Esophagus squamous epithelium (tissue), 5 donors: ENCODE results near the gene ZBTB14. TPM values are rescaled to one million over a fixed set of nuclear protein-coding genes. Genes with fewer than 3 reads are reported as not detected.

ENCODE experiments used
- DNase-seq: peaks from one replicate; lab custom pipeline; 2025; lab: John Stamatoyannopoulos, UW
- H3K27ac ChIP-seq, 4 donors: fragments of 200-600 bp; sonication (generic); one replicate each; pipeline ENCODE4 v1.5.1; 2016 to 2019; ENCODE audit warnings: mild to moderate bottlenecking in 1 of 4
- H3K27me3 ChIP-seq, 4 donors: fragments of 200-600 bp; sonication (generic); 1 replicate in 3 of 4; 2 replicates in 1 of 4; pipeline versions ENCODE4 v1.5.1 to v1.6.0; 2017 to 2021; ENCODE audit warnings: antibody characterized with exemption in 1 of 4
- H3K36me3 ChIP-seq, 3 donors: fragments of 200-600 bp; sonication (generic); one replicate each; pipeline ENCODE4 v1.5.1; 2016 to 2019
- H3K4me1 ChIP-seq, 3 donors: fragments of 200-600 bp; sonication (generic); one replicate each; pipeline ENCODE4 v1.5.1; 2017 to 2019
- H3K4me3 ChIP-seq, 4 donors: fragments of 200-600 bp; sonication (generic); 1 replicate in 3 of 4; 2 replicates in 1 of 4; pipeline ENCODE4 v1.5.1; 2016 to 2019; ENCODE audit warnings: mild to moderate bottlenecking in 2 of 4, moderate library complexity in 1 of 4
- H3K9me3 ChIP-seq, 3 donors: fragments of 200-600 bp; sonication (generic); one replicate each; pipeline ENCODE4 v1.5.1; 2016 to 2019
- POLR2A ChIP-seq, 4 donors: fragments of 450-650 bp; IDR thresholded peaks; one replicate each; pipeline ENCODE4 v1.6.1; 2017; ENCODE audit warnings: antibody characterized with exemption in 4 of 4, mild to moderate bottlenecking in 4 of 4, moderate library complexity in 3 of 4
- WGBS, 2 donors: methylation state at CpG; one replicate each; pipeline ENCODE4 v1.1.5; 2018; 5-methylcytosine and 5-hydroxymethylcytosine counted together
- intact Hi-C: fragments of 100-400 bp; cut with DNase I; formaldehyde crosslinking; loops from one replicate; pipeline ENCODE4 v1.15.0; 2022
- total RNA-seq, 4 donors: library from RNA; depleted of rRNA; stranded (reverse); fragments of >200 nt; gene quantifications; one replicate each; pipeline ENCODE4 v1.1.0, GENCODE V29; 2016
- TF ChIP-seq, protein P1 (sequence below), 6 experiments: fragments of 450-650 bp in 4 of 6; fragments of 200-600 bp in 2 of 6; sonication (generic) in 2 of 6; IDR thresholded peaks; one replicate each; pipeline ENCODE4 v1.5.1; 2016 to 2019; ENCODE audit warnings: antibody characterized with exemption in 6 of 6, mild to moderate bottlenecking in 4 of 6, moderate library complexity in 4 of 6
- donor health status: DM: yes; HTN: yes; CAD: no.

The ZBTB14 gene
- total RNA-seq, 4 donors from 2014 or later = 4.4 to 10.2 (median 8.0) TPM

- H3K4me1 ChIP-seq = no peaks in the 10 kb centered on the region
- no peak for DNase-seq
- intact Hi-C loops = no loop called here
Observed at GRCh38 chr18:5253910-5254309, 41.6 kb downstream of the ZBTB14 start.

GRCh38 chr18:5251117-5251516 lies 44.4 kb downstream of the ZBTB14 start:
- H3K9me3 ChIP-seq = no peaks in the 10 kb centered on the region
- no peaks in the 10 kb centered on the region for H3K27me3 ChIP-seq
- no peak for TF ChIP-seq POLR2A (IDR thresholded peaks at IDR 0.05)
- TF ChIP-seq, protein P1, sequence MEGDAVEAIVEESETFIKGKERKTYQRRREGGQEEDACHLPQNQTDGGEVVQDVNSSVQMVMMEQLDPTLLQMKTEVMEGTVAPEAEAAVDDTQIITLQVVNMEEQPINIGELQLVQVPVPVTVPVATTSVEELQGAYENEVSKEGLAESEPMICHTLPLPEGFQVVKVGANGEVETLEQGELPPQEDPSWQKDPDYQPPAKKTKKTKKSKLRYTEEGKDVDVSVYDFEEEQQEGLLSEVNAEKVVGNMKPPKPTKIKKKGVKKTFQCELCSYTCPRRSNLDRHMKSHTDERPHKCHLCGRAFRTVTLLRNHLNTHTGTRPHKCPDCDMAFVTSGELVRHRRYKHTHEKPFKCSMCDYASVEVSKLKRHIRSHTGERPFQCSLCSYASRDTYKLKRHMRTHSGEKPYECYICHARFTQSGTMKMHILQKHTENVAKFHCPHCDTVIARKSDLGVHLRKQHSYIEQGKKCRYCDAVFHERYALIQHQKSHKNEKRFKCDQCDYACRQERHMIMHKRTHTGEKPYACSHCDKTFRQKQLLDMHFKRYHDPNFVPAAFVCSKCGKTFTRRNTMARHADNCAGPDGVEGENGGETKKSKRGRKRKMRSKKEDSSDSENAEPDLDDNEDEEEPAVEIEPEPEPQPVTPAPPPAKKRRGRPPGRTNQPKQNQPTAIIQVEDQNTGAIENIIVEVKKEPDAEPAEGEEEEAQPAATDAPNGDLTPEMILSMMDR (IDR thresholded peaks at IDR 0.05) = no peak
- no peak for DNase-seq
- H3K4me1 ChIP-seq = no peaks in the 10 kb centered on the region
- intact Hi-C loops = no loop called here
- no peaks in the 10 kb centered on the region for H3K36me3 ChIP-seq
- no peak overlapping the region for H3K4me3 ChIP-seq
- 80 to 86% methylated on average over 6 of the region's 6 CpGs for WGBS, 2 donors
- H3K27ac ChIP-seq = no peak overlapping the region

More at GRCh38 chr18:5253910-5254309, 41.6 kb downstream of the ZBTB14 start:
- Histone ChIP-seq H3K27ac (no peak overlapping the region), H3K4me3 (no peak overlapping the region), H3K36me3 (no peaks in the 10 kb centered on the region), H3K9me3 (no peaks in the 10 kb centered on the region), H3K27me3 (no peaks in the 10 kb centered on the region)
- WGBS, 2 donors = 68 to 78% methylated on average over 2 of the region's 2 CpGs
- TF ChIP-seq, protein P1 (IDR thresholded peaks at IDR 0.05) = no peak
- no peak for TF ChIP-seq POLR2A (IDR thresholded peaks at IDR 0.05)

- intact Hi-C loops = no loop called here
- Histone ChIP-seq H3K9me3 (no peaks in the 10 kb centered on the region), H3K4me1 (no peaks in the 10 kb centered on the region), H3K27ac (no peak overlapping the region), H3K27me3 (no peaks in the 10 kb centered on the region), H3K36me3 (no peaks in the 10 kb centered on the region), H3K4me3 (no peak overlapping the region)
- no peak for DNase-seq
- no peak for TF ChIP-seq POLR2A (IDR thresholded peaks at IDR 0.05)
- TF ChIP-seq, protein P1 (IDR thresholded peaks at IDR 0.05) = no peak
Observed at GRCh38 chr18:5250603-5251002, 44.9 kb downstream of the ZBTB14 start.

DNA sequence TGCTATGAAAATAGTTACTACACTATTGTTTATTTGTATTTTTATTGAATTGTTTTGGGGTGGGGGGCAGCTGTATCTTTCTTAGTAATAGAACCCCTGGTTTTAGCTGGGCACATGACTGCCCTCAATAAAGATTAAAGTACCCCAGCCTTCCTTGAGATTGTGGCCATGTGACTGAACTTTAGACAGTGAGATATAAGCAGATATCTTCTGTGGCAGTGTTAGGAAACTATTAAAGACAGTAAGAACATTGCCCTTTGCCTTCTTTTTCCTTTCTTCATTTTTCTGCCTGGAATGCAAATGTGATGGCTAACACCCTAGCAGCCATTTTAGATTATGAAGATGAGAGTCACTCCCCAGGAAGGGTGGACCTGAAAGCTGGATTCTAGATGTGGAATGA lies 50.6 kb downstream of the ZBTB14 start:
- no peaks in the 10 kb centered on the region for H3K9me3 ChIP-seq
- intact Hi-C loops = no loop called here
- DNase-seq = no peak
- H3K4me3 ChIP-seq = no peak overlapping the region
- no peaks in the 10 kb centered on the region for H3K27me3 ChIP-seq
- H3K27ac ChIP-seq = no peak overlapping the region
- H3K36me3 ChIP-seq = peaks cover 0 to 42% (median 0%) of the 10 kb centered on the region in 3 donors
- TF ChIP-seq, protein P1 (IDR thresholded peaks at IDR 0.05) = no peak
- TF ChIP-seq POLR2A (IDR thresholded peaks at IDR 0.05) = no peak
- H3K4me1 ChIP-seq = peaks cover 0 to 14% (median 6%) of the 10 kb centered on the region in 3 donors

DNA sequence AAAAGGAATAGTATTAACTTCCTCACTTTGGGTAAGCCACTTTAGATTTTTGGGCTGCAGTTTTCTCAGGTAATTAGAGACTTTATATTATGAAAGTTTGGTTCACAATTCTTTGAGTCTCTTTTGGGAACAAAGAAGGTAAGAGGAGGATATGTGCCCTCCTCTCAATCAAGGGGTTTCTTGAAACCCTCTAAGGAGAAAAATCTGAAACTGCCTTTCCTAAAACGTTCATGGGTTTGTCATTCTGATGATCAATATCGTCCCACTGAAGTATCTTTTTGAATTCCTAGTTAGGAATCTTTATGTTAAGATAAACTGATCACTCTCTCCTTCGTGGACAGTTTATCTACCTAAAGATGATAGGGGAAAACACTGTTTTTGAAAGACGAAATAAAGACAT lies 56.1 kb downstream of the ZBTB14 start:
- no peak for TF ChIP-seq POLR2A (IDR thresholded peaks at IDR 0.05)
- TF ChIP-seq, protein P1 (IDR thresholded peaks at IDR 0.05) = no peak
- Histone ChIP-seq H3K36me3 (peaks cover 0 to 42% (median 0%) of the 10 kb centered on the region in 3 donors), H3K9me3 (no peaks in the 10 kb centered on the region), H3K27ac (no peak overlapping the region), H3K4me3 (peak overlapping the region in 2 of 4 donors; percentile 80 to 95), H3K4me1 (peaks cover 0 to 40% (median 25%) of the 10 kb centered on the region in 3 donors), H3K27me3 (no peaks in the 10 kb centered on the region)
- DNase-seq = no peak
- WGBS, 2 donors = 71 to 80% methylated on average over 4 of the region's 4 CpGs
- intact Hi-C loops = loop anchor here (5.0 kb wide), 1 partner anchor 58 kb away; the partner anchor contains the start of gene ZBTB14

Other genes starting within 250 kb of the ZBTB14 start
- under 1 TPM in 1 of 4 donors, not detected in 3; 0.95 TPM for gene AKAIN1, start 98.5 kb downstream of the ZBTB14 start, total RNA-seq
- 10 to 100 TPM; 28.8 to 41.4 (median 37.2) TPM for gene EPB41L3, start 248.3 kb upstream of the ZBTB14 start, total RNA-seq